ENCODE measurements around the gene DCAF17.

DNA sequence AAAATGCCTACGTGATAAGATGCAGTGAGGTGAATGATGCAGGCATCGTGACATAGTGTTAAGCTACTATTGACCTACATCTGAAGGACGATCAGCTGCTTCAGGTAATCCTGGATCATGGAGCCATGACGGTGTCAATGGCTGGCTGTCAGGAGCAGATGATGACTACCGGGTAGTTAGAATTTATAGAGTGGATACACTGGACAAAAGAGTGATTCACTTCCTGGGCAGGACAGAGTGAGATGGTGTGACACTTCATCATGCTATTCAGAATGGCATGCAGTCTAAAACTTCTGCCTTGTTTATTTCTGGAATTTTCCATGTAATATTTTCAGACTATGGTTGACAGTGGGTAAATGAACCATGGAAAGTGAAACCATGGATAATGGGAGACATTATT, 29.8 kb upstream of the DCAF17 start:
- TF ChIP-seq, protein P1, sequence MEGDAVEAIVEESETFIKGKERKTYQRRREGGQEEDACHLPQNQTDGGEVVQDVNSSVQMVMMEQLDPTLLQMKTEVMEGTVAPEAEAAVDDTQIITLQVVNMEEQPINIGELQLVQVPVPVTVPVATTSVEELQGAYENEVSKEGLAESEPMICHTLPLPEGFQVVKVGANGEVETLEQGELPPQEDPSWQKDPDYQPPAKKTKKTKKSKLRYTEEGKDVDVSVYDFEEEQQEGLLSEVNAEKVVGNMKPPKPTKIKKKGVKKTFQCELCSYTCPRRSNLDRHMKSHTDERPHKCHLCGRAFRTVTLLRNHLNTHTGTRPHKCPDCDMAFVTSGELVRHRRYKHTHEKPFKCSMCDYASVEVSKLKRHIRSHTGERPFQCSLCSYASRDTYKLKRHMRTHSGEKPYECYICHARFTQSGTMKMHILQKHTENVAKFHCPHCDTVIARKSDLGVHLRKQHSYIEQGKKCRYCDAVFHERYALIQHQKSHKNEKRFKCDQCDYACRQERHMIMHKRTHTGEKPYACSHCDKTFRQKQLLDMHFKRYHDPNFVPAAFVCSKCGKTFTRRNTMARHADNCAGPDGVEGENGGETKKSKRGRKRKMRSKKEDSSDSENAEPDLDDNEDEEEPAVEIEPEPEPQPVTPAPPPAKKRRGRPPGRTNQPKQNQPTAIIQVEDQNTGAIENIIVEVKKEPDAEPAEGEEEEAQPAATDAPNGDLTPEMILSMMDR (IDR thresholded peaks at IDR 0.05): no peak
- no peak for TF ChIP-seq POLR2A (IDR thresholded peaks at IDR 0.05)

All from body of pancreas (tissue), 4 donors.